Stimulated activated CD4-positive, alpha-beta T cell treated with anti-CD3 and anti-CD28 coated beads, TNF-alpha, amount 100 ng/mL, for 48 hours (primary cell): ENCODE results near the gene SUB1.
"Not testable (repeated sequence)": the region's sequence is repeated elsewhere in the genome, so short reads cannot be mapped to it uniquely, and the experiment has no call there.

Experiments used
- DNase-seq, 3 donors: peaks; one replicate each; pipeline ENCODE4 v3.0.0-alpha.2; 2020; ENCODE audit warnings: low read depth in 3 of 3

Gene SUB1

DNA sequence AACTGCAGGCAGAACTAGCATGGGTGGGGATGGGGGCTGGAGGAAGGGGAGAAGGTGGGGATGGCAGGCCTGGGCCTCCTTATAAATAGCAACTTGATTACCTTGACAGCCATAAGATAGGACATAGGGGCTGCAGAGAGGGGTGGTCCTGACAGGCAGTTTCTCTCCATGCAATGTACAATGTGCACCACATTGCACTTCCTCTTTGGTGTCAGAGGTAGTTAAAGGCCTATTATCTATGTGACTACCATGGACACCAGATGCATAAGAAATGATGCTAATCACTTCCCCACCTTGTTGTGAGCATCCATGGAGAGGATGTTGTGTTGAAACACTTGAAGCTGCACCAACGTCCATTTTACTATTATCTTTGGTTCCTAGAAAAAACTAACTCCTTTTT is 20.2 kb upstream of the SUB1 start:
- no peak for DNase-seq

DNA sequence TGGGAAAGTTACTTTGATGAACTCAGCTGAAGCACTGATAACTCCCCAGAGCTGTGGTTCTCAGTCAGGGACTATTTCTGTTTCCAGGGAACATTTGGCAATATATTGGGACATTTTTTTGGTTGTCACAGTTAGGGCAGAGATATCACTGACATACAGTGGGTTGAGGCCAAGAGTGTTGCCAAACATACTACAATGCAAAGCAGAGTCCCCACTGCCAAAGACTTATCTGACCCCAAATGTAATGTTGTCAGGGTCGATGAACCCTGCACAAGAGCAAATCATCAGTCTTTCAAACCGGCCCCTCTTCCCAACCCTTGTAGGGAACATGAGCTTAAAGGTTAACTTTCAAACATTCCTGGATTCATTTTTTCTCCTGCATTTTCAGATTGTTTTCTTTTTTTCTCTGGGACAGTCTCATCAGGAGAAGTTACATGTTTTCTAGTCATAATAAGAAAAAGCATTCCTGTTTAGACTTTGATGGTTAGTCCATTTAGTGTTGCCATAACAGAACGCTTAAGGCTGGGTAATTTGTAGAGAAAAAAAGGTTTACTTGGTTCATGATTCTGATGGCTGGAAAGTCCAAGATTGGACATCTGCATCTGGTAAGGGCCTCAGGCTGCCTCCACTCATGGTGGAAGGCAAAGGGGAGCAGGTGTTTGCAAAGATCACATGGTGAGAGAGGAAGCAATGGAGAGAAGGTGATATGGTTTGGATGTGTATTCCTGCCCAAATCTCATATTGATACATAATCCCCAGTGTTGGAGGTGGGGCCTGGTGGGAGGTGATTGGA is 18.8 kb upstream of the SUB1 start:
- no peak for DNase-seq

DNA sequence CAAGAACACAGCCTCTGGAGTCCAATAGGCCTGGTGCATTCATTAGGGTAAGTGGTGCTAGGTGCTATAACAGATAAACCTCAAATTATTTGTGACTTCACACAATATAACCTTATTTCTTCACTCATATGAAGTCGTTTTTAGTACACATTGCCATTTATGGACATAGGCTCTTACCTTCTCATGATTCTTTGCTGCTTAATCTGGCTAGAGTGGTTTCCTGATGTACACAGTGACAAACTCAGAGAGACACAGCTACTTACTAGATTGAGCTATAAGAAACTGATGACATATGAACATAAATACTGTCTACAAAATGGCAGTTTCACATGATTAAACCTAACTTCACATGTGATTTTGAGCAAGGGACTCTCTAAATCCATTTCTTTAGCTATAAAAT is 14.2 kb upstream of the SUB1 start:
- DNase-seq = no peak

DNA sequence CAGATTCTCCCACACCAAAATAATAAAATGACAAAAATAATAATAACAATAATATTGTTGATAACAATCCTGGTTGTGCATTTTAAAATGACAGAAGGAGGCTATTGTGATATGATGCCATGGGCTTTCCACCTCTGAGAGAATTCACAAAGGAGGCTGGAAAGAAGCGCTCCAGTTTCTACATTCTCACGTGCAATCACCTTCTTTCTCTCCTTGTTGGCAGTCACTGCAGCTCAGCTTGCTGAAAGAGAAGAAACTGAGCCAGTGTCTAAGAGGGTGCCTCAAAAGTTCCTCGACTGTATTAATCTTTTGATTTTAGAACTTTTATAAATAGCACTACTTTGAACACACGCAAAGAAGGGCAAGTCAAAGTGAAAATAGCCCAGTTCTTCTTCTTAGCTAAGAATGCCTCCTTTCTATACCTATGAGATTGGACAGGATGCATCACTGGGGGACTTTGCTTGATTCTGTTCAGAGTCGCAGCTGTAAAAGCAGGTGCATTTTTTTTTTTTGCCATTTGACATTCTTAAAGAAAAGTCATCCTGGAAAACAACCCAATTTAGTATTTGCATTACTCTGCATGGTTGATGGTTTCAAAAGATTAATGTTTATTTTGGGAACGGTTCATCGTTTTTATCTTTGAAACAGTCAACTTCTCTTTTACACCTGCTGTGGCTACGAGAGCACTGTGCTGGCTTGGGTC is 12.4 kb upstream of the SUB1 start:
- DNase-seq = no peak

DNA sequence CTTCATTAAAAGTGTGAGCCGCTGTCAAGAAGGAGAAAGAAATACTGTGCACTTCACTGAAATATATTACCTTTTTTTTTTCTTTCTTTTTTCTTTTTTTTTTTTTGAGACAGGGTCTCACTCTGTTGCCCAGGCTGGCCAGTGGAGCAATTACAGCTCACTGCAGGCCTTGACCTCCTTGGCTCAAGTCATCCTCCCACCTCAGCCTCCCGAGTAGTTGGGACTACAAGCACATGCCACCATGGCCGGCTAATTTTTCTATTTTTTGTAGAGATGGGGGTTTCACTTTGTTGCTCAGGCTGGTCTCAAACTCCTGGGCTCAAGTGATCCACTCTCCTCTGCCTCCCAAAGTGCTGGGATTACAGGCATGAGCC is 11.9 kb upstream of the SUB1 start:
- DNase-seq = not testable (repeated sequence)

DNA sequence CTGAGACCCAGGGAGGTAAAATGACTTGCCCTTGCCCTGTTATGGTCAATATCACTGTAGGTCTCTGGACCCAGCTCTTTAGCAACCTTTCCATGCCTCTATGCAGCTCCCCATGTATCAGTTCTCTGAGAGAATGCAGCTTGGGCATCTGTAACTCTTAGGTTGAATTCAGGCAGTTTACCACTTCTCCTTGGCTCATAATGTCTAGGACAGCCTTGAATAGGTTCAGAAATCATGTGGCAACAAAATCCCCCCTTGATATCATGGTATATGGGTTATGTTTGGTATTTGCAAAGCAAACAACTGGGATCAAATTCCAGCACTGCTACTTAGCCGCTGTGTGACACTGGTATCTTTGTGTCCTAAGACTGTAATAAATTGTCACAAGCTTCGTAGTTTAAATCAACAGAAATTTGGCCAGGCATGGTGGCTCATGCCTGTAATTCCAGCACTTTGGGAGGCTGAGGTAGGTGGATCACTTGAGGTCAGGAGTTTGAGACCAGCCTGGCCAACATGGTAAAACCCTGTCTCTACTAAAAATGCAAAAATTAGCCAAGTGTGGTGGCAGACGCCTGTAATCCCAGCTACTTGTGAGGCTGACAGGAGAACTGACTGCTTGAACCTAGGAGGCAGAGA is 10.7 kb upstream of the SUB1 start:
- DNase-seq = no peak

DNA sequence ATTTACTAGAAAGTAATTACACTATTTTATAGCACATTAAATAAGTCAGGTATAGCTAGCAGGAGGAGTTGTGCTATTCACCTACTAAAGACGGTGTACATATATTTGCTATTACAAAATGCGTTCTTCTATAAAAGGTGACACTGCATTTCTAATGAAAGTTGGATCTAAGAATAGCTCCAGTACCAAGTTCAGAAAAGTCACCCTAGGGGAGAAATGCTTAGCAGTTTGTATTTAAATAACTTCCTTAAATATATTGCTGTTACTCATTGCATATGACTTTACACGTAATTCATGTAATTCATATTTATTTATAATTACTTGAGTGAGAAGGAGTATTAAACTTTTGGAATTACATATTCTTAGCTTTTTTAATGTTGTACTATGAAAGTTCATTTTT is 7.0 kb upstream of the SUB1 start:
- DNase-seq = no peak

DNA sequence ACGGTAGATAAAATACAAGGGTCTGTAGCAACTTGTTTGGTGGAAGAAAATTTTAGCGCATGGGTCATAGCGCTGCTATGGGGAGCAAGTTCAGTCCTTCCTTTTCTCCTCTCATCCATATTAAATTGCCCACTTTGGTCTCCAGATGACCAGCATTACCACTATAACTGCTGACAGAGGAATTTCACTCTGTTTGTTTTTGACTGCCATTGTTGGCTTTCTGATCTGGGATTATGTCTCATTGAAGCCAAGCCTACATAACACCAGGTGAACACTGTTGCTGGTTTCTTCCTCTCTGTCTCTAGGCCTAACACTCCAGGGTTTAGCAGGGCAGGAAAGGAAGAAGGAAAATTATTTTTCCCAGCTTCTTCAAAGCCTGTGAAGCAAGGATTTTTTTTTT is 6.6 kb upstream of the SUB1 start:
- no peak for DNase-seq

DNA sequence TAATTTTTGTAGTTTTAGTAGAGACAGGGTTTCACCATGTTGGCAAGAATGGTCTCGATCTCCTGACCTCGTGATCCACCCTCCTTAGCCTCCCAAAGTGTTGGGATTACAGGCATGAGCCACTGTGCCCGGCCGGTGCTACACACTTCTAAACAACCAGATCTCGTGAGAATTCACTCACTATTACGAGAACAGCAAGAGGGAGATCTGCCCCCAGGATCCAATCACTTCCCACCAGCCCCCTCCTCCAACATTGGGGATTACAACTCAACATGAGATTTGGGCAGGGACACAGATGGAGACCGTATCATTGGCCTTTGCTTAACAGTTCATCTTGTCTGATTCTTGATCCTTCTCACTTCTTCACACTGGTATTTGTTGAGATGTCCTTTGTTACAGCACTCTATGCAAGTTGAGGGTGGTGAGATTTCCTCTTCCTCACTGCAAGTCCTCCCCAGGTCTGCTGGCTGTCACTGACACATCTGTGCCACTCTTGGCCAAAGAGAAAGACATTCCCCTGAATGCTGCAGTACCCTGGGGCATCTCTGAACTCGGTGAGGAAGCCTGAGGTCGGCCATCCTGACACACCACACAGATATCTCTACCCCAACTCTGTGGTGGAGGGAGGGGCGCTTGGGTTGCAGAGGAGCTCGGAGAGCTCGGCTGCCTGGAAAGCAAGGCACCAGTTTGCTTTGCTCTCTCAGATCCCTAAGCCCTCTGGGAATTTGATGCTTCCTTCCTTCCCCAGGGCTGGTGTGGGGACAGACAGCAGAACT is 4.2 kb upstream of the SUB1 start:
- DNase-seq = no peak

DNA sequence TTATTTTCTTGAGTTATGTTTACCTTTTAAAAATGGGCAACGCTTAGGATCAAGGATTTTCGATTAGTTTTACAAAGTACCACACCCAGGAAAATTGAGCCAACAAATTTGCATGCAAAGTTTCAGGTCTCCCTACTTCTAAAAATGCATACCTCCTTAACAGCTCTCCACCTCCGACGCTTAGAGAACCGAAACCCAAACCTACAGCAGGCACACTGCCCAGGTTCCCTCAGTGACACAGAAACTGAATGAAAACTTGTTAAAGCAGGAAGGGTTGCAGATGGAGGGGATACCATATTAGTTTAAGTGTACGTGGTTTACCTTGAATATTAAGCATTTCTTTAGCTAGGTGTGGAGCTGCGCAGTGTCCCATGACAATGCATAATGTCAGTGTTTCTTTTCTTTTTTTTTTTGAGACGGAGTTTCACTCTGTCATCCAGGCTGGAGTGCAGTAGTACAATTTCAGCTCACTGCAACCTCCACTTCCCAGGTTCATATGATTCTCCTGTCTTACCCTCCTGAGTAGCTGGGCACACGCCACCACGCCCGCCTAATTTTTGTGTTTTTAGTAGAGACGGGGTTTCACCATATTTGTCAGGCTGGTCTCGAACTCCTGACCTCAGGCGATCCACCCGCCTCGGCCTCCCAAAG is 1.6 kb upstream of the SUB1 start:
- DNase-seq = no peak

DNA sequence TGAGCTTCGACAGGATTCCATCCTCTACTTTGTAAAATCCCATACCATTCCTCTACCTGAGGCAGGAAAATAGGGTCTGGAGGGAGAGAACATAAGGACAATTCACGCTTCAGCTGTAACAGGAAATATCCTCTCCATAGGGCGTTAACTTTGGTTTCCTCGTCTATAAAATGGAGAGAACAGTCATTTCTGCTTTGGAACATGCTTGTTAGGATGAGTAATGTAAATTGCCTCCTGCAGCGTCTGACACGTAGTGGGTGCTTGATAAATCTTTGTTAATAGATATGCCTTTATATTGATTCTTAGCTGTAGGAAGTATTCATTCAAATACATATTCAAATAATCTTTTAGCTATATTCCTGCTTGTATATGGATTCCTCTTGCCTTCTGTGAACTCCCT is 711 bp upstream of the SUB1 start:
- DNase-seq = no peak

DNA sequence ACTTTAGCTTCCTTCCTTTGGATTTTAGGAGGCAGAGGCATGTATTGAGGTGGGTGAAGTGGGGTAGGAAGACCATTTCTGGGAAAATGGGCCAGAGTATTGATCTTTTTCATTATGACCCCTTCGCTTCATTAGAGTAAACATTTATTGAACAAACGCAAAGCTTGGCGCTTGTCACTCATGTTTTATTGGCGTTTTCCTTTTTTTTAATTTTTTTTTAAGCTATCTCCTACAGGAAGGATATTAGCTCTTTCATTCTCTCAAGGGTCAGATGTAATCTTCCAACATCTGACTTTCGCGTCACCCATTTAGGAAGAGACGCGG is 273 bp upstream of the SUB1 start:
- DNase-seq = no peak

DNA sequence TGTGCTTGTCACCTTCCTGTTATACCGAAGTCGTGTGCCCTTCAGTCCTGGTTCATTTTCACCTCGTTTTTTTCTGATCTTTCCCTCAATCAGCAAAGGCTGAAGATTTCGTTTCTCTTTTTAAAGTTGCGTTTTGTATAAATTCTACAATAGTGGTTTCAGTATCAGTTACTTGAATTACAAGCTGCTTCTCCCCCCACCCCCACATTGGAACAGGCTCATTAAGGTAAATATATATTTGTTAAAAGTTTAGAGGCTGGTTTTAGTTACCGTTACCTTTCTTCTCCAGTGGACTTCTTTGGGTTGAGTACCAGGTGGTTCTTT is 881 bp downstream of the SUB1 start:
- DNase-seq = no peak

DNA sequence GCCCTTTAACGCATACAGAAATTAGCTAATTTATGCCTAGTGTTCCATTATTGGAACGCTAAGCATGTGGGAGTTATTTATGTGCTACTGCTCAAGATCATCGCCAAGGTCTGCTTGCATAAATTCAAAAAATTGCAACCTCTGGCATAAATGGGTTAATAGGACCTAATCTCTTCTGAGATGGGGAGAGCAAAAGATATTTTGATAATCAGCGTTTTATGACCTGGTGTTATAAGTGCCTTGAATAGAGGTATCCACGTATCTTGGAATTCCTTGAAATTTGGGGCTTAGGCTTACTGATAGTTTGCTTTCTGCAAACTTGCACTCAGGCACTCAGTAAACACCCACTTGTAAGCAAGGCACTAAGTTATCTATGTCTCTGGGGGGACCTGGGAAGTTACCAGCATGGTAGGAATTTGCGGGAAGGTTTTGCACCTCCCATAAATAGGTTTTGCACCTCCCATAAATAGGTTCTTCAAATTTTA is 1.8 kb downstream of the SUB1 start:
- DNase-seq = no peak

DNA sequence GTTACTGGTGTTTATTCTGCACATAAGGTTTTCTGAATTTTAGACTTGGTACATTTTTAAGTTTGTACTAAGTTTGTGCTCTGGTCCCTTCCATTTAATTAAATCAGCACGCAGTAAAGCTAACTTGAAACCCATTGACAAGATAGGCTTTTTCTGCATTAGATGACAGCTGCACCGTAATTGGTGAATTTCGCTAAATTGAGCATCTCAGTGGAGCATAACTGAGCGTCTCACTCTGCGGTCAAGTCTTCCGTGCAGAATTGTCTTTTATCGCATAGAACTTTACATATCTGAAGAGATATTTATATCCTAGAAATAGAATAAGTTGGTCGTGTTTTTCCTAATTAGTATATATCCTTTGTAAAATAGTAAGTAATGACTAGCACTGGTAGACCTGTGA is 4.1 kb downstream of the SUB1 start:
- DNase-seq = no peak

DNA sequence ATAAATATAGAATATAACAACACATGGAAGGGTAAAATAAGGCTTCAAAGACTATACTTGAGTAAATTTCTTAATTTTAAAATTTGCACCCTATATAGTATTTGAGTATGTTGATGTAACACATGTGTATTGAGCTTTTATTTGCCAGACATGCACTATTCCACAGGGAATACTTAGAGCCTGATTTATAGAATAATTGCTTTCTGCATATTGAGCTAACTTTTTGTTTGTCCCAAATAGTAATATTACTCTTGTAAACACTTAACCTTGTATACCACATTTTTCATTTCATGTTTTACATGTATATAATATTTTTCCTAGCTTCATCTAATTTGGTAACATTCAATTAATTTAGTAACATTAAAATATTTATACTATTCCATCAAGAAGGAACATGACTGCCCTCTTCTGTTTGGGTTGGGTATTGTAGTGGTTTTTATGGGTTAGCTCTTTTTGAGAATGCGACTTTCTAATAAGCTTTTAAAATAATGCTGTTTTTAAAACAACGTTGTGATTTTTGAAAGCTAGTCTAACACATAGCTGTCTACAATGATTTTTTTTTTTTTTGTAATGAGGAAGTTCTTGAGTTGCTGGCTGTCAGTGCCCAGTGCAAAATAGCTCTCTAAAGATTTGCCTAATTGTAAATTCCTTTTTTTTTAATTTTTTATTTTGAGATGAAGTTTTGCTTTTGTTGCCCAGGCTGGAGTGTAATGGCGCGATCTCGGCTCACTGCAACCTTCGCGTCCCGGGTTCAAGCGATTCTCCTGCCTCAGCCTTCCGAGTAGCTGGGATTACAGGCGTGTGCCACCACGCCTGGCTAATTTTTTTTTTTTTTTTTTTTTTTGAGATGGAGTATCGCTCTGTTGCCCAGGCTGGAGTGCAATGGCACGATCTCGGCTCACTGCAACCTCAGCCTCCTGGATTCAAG is 4.8 kb downstream of the SUB1 start:
- DNase-seq = peak in 1 of 3 donors; percentile 48

DNA sequence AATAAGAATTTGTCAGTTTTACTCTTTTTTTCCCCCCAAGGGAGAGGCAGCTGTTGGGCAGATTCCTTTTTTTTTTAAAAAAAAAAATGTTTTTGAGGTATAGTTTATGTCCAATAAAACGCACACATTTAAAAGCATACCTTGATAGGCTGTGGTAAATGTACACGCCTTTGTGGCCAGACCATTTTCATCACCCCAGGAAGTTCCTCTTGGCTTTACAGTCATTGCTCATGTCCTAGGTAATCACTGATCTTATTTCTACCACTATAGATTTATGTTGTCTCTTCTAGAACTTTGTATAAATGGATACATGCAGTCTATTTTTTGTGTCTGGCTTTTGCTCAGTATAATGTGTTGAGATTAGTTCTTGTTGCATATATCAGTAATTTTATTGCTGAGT is 9.8 kb downstream of the SUB1 start:
- no peak for DNase-seq

DNA sequence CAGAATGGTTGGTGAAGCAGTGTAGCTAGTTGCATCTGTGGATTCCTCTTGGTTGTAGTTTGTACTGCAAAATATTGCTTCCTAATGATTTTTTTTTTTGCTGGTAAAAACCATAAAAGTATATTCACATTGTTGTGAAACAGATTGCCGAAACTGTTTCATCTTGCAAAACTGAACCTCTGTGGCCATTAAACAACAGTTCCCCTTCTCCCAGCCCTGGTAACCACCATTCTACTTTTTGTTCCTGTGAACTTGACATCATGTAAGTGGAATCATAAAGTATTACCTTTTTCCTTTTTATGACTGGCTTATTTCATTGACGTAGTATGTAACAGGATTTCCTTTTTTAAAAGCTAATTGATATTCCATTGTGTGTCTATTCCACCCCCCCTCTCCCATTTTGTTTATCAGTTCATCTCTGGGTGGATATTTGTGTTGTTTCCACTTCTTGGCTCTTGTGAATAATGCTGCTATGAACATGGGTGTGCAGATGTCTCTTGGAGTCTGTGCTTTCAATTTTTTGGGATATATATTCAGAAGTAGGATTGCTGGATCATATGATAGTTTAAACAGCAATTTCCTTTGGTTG is 11.8 kb downstream of the SUB1 start:
- no peak for DNase-seq

DNA sequence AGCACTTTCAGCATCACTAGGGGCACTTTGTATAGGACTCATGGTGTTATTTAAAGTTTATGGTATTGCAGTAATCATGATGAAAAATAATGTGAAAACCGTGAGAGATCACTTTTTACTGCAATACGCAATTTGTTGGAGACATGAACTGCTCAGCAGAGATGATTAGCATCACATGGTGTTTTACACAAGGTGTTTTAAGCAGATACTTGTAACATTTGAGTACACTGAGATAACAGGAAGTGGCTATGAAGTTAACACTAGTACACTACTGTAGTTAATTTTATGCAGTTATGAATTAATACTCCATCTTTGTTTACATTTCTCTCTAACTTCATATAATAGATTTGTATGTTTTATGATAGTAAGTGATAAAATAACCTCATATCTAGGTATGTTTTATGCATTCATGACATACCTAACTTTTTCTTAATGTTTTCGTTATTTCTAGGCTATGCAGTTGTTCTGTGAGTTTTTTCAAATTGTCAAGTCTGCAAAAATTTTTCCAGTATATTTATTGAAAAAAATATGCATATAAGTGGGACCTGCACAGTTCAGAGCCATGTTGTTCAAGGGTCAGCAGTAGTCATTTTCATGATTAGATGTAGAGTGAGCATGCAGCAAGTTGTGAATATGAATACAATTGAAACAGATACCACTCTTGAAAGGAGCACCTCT is 13.0 kb downstream of the SUB1 start:
- DNase-seq = no peak

DNA sequence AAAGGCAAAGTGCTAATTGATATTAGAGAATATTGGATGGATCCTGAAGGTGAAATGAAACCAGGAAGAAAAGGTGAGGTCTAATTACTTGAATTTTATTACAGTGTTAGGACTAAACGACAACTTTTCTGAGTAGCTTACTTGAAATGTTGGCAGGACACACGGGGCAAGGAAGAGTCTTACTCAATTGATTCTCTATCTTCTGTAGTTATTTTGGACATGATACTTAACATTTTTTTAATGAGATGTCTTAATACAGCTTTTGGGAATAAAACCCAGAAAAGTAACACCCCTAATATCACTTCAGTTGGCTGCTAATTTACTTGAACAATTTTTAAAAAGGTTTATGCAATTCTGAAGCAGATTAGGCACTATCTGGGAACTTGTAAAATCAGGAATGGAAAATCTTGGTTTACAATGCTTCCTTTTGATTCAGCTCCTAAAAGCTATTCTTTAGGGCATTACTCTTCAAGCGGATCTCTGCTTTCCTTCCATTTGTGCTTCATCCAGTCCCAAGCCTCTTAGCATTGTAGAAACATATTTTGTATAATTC is 13.7 kb downstream of the SUB1 start:
- DNase-seq = no peak
